LNCaP clone FGC (cell line): ENCODE results near the gene ARFGEF2.
"Not testable (repeated sequence)": the region's sequence is repeated elsewhere in the genome, so short reads cannot be mapped to it uniquely, and the experiment has no call there.

Experiments used
- DNase-seq: peaks from one replicate; pipeline ENCODE4 v3.0.0-alpha.2; 2011; ENCODE audit warnings: low read depth
- H3K4me3 ChIP-seq: 2 replicates; pipeline ENCODE4 v1.5.1; 2011; ENCODE audit warnings: mild to moderate bottlenecking, low read depth, low read length, control low read depth
- CTCF ChIP-seq: IDR thresholded peaks from 2 replicates; pipeline ENCODE4 v1.5.1; 2012; ENCODE audit warnings: mild to moderate bottlenecking; ENCODE audit not compliant: control insufficient read depth, insufficient read depth; ENCODE audit errors: extremely low read depth

Gene ARFGEF2

GRCh38 chr20:48995589-48995988, 74.1 kb downstream of the ARFGEF2 start:
- no peak for TF ChIP-seq CTCF
- DNase-seq = no peak
- H3K4me3 ChIP-seq = no peak overlapping the region

GRCh38 chr20:48999890-49000870, 78.7 kb downstream of the ARFGEF2 start:
- H3K4me3 ChIP-seq = no peak overlapping the region
- no peak for TF ChIP-seq CTCF
- no peak for DNase-seq

GRCh38 chr20:49001741-49002140, 80.2 kb downstream of the ARFGEF2 start:
- no peak for TF ChIP-seq CTCF
- no peak for DNase-seq
- H3K4me3 ChIP-seq = no peak overlapping the region

GRCh38 chr20:49006446-49006980, 85.0 kb downstream of the ARFGEF2 start:
- no peak overlapping the region for H3K4me3 ChIP-seq
- TF ChIP-seq CTCF = no peak
- no peak for DNase-seq

- H3K4me3 ChIP-seq = no peak overlapping the region
- DNase-seq = no peak
- no peak for TF ChIP-seq CTCF
Measured at GRCh38 chr20:49009899-49010631, 88.6 kb downstream of the ARFGEF2 start.

GRCh38 chr20:49024220-49024619, 102.7 kb downstream of the ARFGEF2 start:
- DNase-seq = no peak
- TF ChIP-seq CTCF = no peak
- H3K4me3 ChIP-seq = no peak overlapping the region

- not testable (repeated sequence) for DNase-seq
Measured at GRCh38 chr20:49028177-49028576, 106.7 kb downstream of the ARFGEF2 start.

More at GRCh38 chr20:49028177-49028576, 106.7 kb downstream of the ARFGEF2 start:
- H3K4me3 ChIP-seq = not testable (repeated sequence)
